ENCODE results near the gene RNF168. TPM values are rescaled to one million over a fixed set of nuclear protein-coding genes. Genes with fewer than 3 reads are reported as not detected.
"Not testable (repeated sequence)": the region's sequence is repeated elsewhere in the genome, so short reads cannot be mapped to it uniquely, and the experiment has no call there.

Gene RNF168
- total RNA-seq, 1 donor from 2014 or later, result 23.5 TPM

- DNase-seq, result no peak
Observed at GRCh38 chr3:196514913-196515621, 11.5 kb upstream of the RNF168 start, which contains the start of gene SMCO1. Gene SMCO1 (minus strand): TSS chr3:196515346. CDS start chr3:196515209, 137 bp downstream.

GRCh38 chr3:196514350-196514716 is 10.8 kb upstream of the RNF168 start:
- DNase-seq, result no peak

GRCh38 chr3:196513697-196514349 is 10.3 kb upstream of the RNF168 start:
- DNase-seq, result no peak

- DNase-seq, result not testable (repeated sequence)
Observed at GRCh38 chr3:196511646-196512425, 8.3 kb upstream of the RNF168 start.

GRCh38 chr3:196511108-196511507 is 7.5 kb upstream of the RNF168 start:
- DNase-seq, result not testable (repeated sequence)

GRCh38 chr3:196506687-196507086 is 3.1 kb upstream of the RNF168 start:
- DNase-seq, result no peak

GRCh38 chr3:196504556-196504955 is 988 bp upstream of the RNF168 start:
- DNase-seq, result no peak

GRCh38 chr3:196504077-196504398 is 470 bp upstream of the RNF168 start:
- DNase-seq, result not testable (repeated sequence)

GRCh38 chr3:196502775-196503195 is 783 bp downstream of the RNF168 start:
- peak; percentile 92 for DNase-seq

- peak; percentile 38 for DNase-seq
Observed at GRCh38 chr3:196501316-196502044, 2.1 kb downstream of the RNF168 start.

- peak; percentile 7 for DNase-seq
Observed at GRCh38 chr3:196499807-196500524, 3.6 kb downstream of the RNF168 start.

- DNase-seq, result peak; percentile 65
Observed at GRCh38 chr3:196499061-196499460, 4.5 kb downstream of the RNF168 start.

- no peak for DNase-seq
Observed at GRCh38 chr3:196498297-196498696, 5.3 kb downstream of the RNF168 start.

- DNase-seq, result no peak
Observed at GRCh38 chr3:196496183-196496582, 7.4 kb downstream of the RNF168 start.

- DNase-seq, result no peak
Observed at GRCh38 chr3:196493292-196493691, 10.3 kb downstream of the RNF168 start.

GRCh38 chr3:196492080-196492479 is 11.5 kb downstream of the RNF168 start:
- DNase-seq, result no peak

- no peak for DNase-seq
Observed at GRCh38 chr3:196489747-196490146, 13.8 kb downstream of the RNF168 start.

GRCh38 chr3:196486263-196486662 is 17.3 kb downstream of the RNF168 start:
- peak; percentile 45 for DNase-seq

GRCh38 chr3:196477678-196478077 is 25.9 kb downstream of the RNF168 start:
- no peak for DNase-seq

- DNase-seq, result no peak
Observed at GRCh38 chr3:196472286-196472685, 31.3 kb downstream of the RNF168 start.

GRCh38 chr3:196471551-196471950 is 32.0 kb downstream of the RNF168 start:
- DNase-seq, result no peak

- DNase-seq, result not testable (repeated sequence)
Observed at GRCh38 chr3:196470182-196470581, 33.4 kb downstream of the RNF168 start.
